H1 (cell line): ENCODE results near the gene P2RX7. TPM values are rescaled to one million over a fixed set of nuclear protein-coding genes. Genes with fewer than 3 reads are reported as not detected.

Experiments used
- CTCF ChIA-PET: fragments of 300-600 bp; sonication (Branson Sonifier 250); formaldehyde crosslinking; loops from one replicate; lab custom pipeline; 2021; ENCODE audit not compliant: partially characterized antibody; lab: Charles Lee
- POLR2A ChIA-PET: fragments of 300-600 bp; sonication (Branson Sonifier 250); formaldehyde crosslinking; loops from one replicate; lab custom pipeline; 2021; ENCODE audit warnings: inconsistent platforms; ENCODE audit not compliant: partially characterized antibody; lab: Charles Lee
- DNase-seq, 2 experiments: peaks; one replicate each; pipeline versions ENCODE4 v3.0.0 to v3.0.0-alpha.2; 2010 to 2022; ENCODE audit warnings: low spot score in 2 of 2, low read depth in 1 of 2, mixed read lengths in 1 of 2
- FAIRE-seq: peaks from 2 replicates; lab custom pipeline; 2011; peaks lifted over from hg19 to GRCh38; lab: Jason Lieb, UNC
- H2AFZ ChIP-seq: 2 replicates; pipeline ENCODE4 v1.8.1; 2012; ENCODE audit warnings: low read length, inconsistent platforms
- H2AK5ac ChIP-seq: 2 replicates; pipeline ENCODE4 v1.6.1; 2013; ENCODE audit warnings: low read depth, low read length
- H2BK120ac ChIP-seq: replicated peaks from 2 replicates; pipeline ENCODE3; 2013; ENCODE audit warnings: low read depth, low read length, inconsistent platforms
- H2BK12ac ChIP-seq: 2 replicates; pipeline ENCODE4 v1.6.1; 2013; ENCODE audit warnings: low read depth, low read length
- H2BK15ac ChIP-seq: 2 replicates; pipeline ENCODE4 v1.6.1; 2013; ENCODE audit warnings: low read length
- H2BK20ac ChIP-seq: 2 replicates; pipeline ENCODE4 v1.6.1; 2013; ENCODE audit warnings: low read length
- H2BK5ac ChIP-seq: 2 replicates; pipeline ENCODE4 v1.6.1; 2013; ENCODE audit warnings: low read depth, low read length
- H3K14ac ChIP-seq: 2 replicates; pipeline ENCODE4 v1.6.1; 2013; ENCODE audit warnings: inconsistent platforms; ENCODE audit not compliant: insufficient read length
- H3K18ac ChIP-seq: 2 replicates; pipeline ENCODE4 v1.6.1; 2013; ENCODE audit warnings: low read length; ENCODE audit errors: extremely low read depth
- H3K23ac ChIP-seq: 2 replicates; pipeline ENCODE4 v1.6.1; 2013; ENCODE audit warnings: inconsistent platforms; ENCODE audit not compliant: insufficient read length
- H3K23me2 ChIP-seq: 2 replicates; pipeline ENCODE4 v1.6.1; 2013; ENCODE audit warnings: low read depth, low read length
- H3K27ac ChIP-seq: 2 replicates; pipeline ENCODE4 v1.6.1; 2011; ENCODE audit warnings: low read depth, low read length, inconsistent platforms
- H3K27me3 ChIP-seq, 4 experiments: replicated peaks in 1 of 4; 1 replicate in 1 of 4; 2 replicates in 3 of 4; pipeline versions ENCODE4 v1.6.1 to v1.8.1; 2011 to 2013; ENCODE audit warnings: low read length in 3 of 4, mild to moderate bottlenecking in 3 of 4, inconsistent platforms in 2 of 4, mixed read lengths in 2 of 4, moderate library complexity in 1 of 4; ENCODE audit not compliant: control insufficient read depth in 3 of 4, insufficient read depth in 3 of 4; ENCODE audit errors: extremely low read depth in 1 of 4
- H3K36me3 ChIP-seq, 4 experiments: 2 replicates each; pipeline versions ENCODE4 v1.6.1 to v1.8.1; 2011 to 2013; ENCODE audit warnings: mild to moderate bottlenecking in 4 of 4, low read length in 3 of 4, moderate library complexity in 2 of 4, control low read depth in 1 of 4, inconsistent platforms in 1 of 4; ENCODE audit not compliant: insufficient read depth in 4 of 4, control insufficient read depth in 2 of 4
- H3K4ac ChIP-seq: replicated peaks from 2 replicates; pipeline ENCODE3; 2013; ENCODE audit warnings: low read length, low read depth, mixed read lengths, inconsistent platforms; ENCODE audit not compliant: insufficient read length
- H3K4me1 ChIP-seq, 4 experiments: replicated peaks in 1 of 4; 1 replicate in 1 of 4; 2 replicates in 3 of 4; pipeline versions ENCODE4 v1.6.1 to v1.8.1; 2011 to 2013; ENCODE audit warnings: low read length in 3 of 4, inconsistent platforms in 2 of 4, mixed read lengths in 1 of 4; ENCODE audit not compliant: insufficient read depth in 4 of 4, control insufficient read depth in 3 of 4
- H3K4me2 ChIP-seq, 2 experiments: 2 replicates each; pipeline versions ENCODE4 v1.6.1 to v1.8.1; 2011 to 2013; ENCODE audit warnings: low read depth in 2 of 2, low read length in 2 of 2, control low read depth in 1 of 2, inconsistent platforms in 1 of 2, mild to moderate bottlenecking in 1 of 2; ENCODE audit not compliant: insufficient read depth in 1 of 2
- H3K4me3 ChIP-seq, 4 experiments: fragments of 200-600, 300-600 bp in 1 of 4; sonication (generic), shearing (Covaris generic), sonication (Bioruptor Twin) in 1 of 4; 2 replicates each; pipeline versions ENCODE4 v1.5.1 to v1.8.1; 2011 to 2016; ENCODE audit warnings: low read length in 4 of 4, low read depth in 3 of 4, control low read depth in 2 of 4, inconsistent platforms in 2 of 4, mild to moderate bottlenecking in 2 of 4, mixed read lengths in 1 of 4, moderate library complexity in 1 of 4; ENCODE audit not compliant: insufficient read depth in 2 of 4; ENCODE audit errors: extremely low read depth in 1 of 4
- H3K56ac ChIP-seq: replicated peaks from 2 replicates; pipeline ENCODE3; 2013; ENCODE audit warnings: low read depth, mild to moderate bottlenecking, mixed read lengths, low read length, inconsistent platforms; ENCODE audit not compliant: insufficient read length
- H3K79me1 ChIP-seq: 2 replicates; pipeline ENCODE4 v1.6.1; 2013; ENCODE audit warnings: low read depth, low read length, control low read depth
- H3K79me2 ChIP-seq, 2 experiments: 2 replicates each; pipeline versions ENCODE4 v1.6.1 to v1.8.1; 2012 to 2013; ENCODE audit warnings: low read length in 2 of 2, mild to moderate bottlenecking in 2 of 2, inconsistent platforms in 1 of 2; ENCODE audit not compliant: insufficient read depth in 2 of 2, control insufficient read depth in 1 of 2
- H3K9ac ChIP-seq, 4 experiments: replicated peaks in 1 of 4; 1 replicate in 1 of 4; 2 replicates in 3 of 4; pipeline versions ENCODE4 v1.6.1 to v1.8.1; 2011 to 2013; ENCODE audit warnings: low read depth in 3 of 4, low read length in 3 of 4, control low read depth in 2 of 4, mild to moderate bottlenecking in 2 of 4, moderate library complexity in 2 of 4, inconsistent platforms in 1 of 4; ENCODE audit errors: extremely low read depth in 1 of 4
- H3K9me3 ChIP-seq, 2 experiments: 2 replicates each; pipeline versions ENCODE4 v1.6.1 to v1.8.1; 2012 to 2013; ENCODE audit warnings: mild to moderate bottlenecking in 2 of 2, moderate library complexity in 2 of 2, control low read depth in 1 of 2, inconsistent platforms in 1 of 2, low read depth in 1 of 2, low read length in 1 of 2, mixed read lengths in 1 of 2; ENCODE audit not compliant: insufficient read depth in 2 of 2
- H4K20me1 ChIP-seq, 2 experiments: replicated peaks in 1 of 2; 2 replicates each; pipeline versions ENCODE3 to v1.8.1; 2011 to 2013; ENCODE audit warnings: inconsistent platforms in 2 of 2, low read length in 2 of 2, mild to moderate bottlenecking in 1 of 2; ENCODE audit not compliant: insufficient read depth in 2 of 2, control insufficient read depth in 1 of 2
- H4K5ac ChIP-seq: 2 replicates; pipeline ENCODE4 v1.6.1; 2013; ENCODE audit warnings: low read length, low read depth, mixed read lengths, inconsistent platforms; ENCODE audit not compliant: insufficient read length
- H4K8ac ChIP-seq: 2 replicates; pipeline ENCODE4 v1.8.0; 2013; ENCODE audit warnings: mild to moderate bottlenecking, moderate library complexity, low read length, inconsistent platforms; ENCODE audit not compliant: insufficient read depth; ENCODE audit errors: extremely low read depth
- H4K91ac ChIP-seq: replicated peaks from 2 replicates; pipeline ENCODE3; 2013; ENCODE audit warnings: low read length, mixed read lengths, inconsistent platforms; ENCODE audit not compliant: insufficient read length
- CBX8 ChIP-seq: fragments of 300-800, 300-1000 bp; sonication (generic); IDR thresholded peaks from 2 replicates; pipeline ENCODE4 v1.7.1; 2016; ENCODE audit warnings: low read depth, low read length, borderline replicate concordance
- EZH2 ChIP-seq: fragments of 200-600 bp; sonication (generic); IDR thresholded peaks from 2 replicates; pipeline ENCODE4 v1.7.1; 2012; ENCODE audit warnings: low read depth, mild to moderate bottlenecking, moderate library complexity, low read length, inconsistent platforms; ENCODE audit not compliant: severe bottlenecking
- GABPA ChIP-seq: IDR thresholded peaks from 2 replicates; pipeline ENCODE4 v1.6.1; 2011; ENCODE audit warnings: mild to moderate bottlenecking, low read length, moderate library complexity, borderline replicate concordance; ENCODE audit not compliant: insufficient read depth
- HDAC2 ChIP-seq, 2 experiments: fragments of 300-600 bp in 1 of 2; sonication (generic) in 1 of 2; IDR thresholded peaks; 2 replicates each; pipeline ENCODE4 v1.6.1; 2011 to 2012; ENCODE audit warnings: low read depth in 2 of 2, low read length in 2 of 2, mild to moderate bottlenecking in 2 of 2, moderate library complexity in 2 of 2, borderline replicate concordance in 1 of 2, inconsistent platforms in 1 of 2
- KDM4A ChIP-seq: IDR thresholded peaks from one replicate; pipeline ENCODE4 v1.7.1; 2012; ENCODE audit warnings: low read depth, mild to moderate bottlenecking, moderate library complexity, low read length, inconsistent platforms; ENCODE audit not compliant: severe bottlenecking
- NANOG ChIP-seq: IDR thresholded peaks from 2 replicates; pipeline ENCODE4 v1.6.1; 2011; ENCODE audit warnings: low read length, low read depth, mild to moderate bottlenecking, inconsistent platforms; ENCODE audit not compliant: insufficient read depth, poor library complexity, severe bottlenecking
- POLR2AphosphoS5 ChIP-seq: IDR thresholded peaks from 2 replicates; pipeline ENCODE4 v1.6.1; 2011; ENCODE audit warnings: low read depth, low read length
- RAD21 ChIP-seq, 2 experiments: IDR thresholded peaks in 1 of 2; conservative IDR thresholded peaks in 1 of 2; 2 replicates each; pipeline ENCODE4 v1.6.1; 2011; ENCODE audit warnings: low read depth in 2 of 2, low read length in 2 of 2, improper control_type of control experiment in 1 of 2, inconsistent platforms in 1 of 2, mild to moderate bottlenecking in 1 of 2, moderate library complexity in 1 of 2
- SAP30 ChIP-seq: fragments of 300-600 bp; sonication (generic); IDR thresholded peaks from 2 replicates; pipeline ENCODE4 v1.7.1; 2012; ENCODE audit warnings: low read length, moderate library complexity, mild to moderate bottlenecking, inconsistent platforms; ENCODE audit not compliant: insufficient read depth, insufficient replicate concordance
- SIRT6 ChIP-seq: IDR thresholded peaks from one replicate; pipeline ENCODE4 v1.7.1; 2012; ENCODE audit warnings: low read length, inconsistent platforms
- SP1 ChIP-seq: IDR thresholded peaks from 2 replicates; pipeline ENCODE4 v1.6.1; 2011; ENCODE audit warnings: low read depth, low read length
- WGBS, 2 experiments: shearing (Covaris generic) in 1 of 2; methylation state at CpG; one replicate each; pipeline versions ENCODE4 v1.1.6 to v1.1.7; 2013 to 2015; ENCODE audit warnings: low lambda C conversion rate in 2 of 2, mixed read lengths in 2 of 2, inconsistent platforms in 1 of 2, low coverage in 1 of 2, missing lambda C conversion rate in 1 of 2; ENCODE audit not compliant: insufficient replicate concordance in 2 of 2, insufficient coverage in 1 of 2, insufficient read length in 1 of 2; ENCODE audit errors: extremely low coverage in 1 of 2, missing lambda C conversion rate in 1 of 2; 5-methylcytosine and 5-hydroxymethylcytosine counted together
- polyA plus RNA-seq, 7 experiments: library from polyadenylated mRNA; depleted of rRNA in 3 of 7; stranded (reverse) in 5 of 7; unstranded in 2 of 7; fragments of >200 nt in 5 of 7; fragments of 200-250 nt in 2 of 7; gene quantifications; 1 replicate in 5 of 7; 2 replicates in 1 of 7; 4 replicates in 1 of 7; pipeline versions ENCODE4 v1.2.1 to v1.2.3, GENCODE V29; 2011 to 2013; ENCODE audit warnings: missing spikeins in 2 of 7, mixed read lengths in 2 of 7
- total RNA-seq: library from RNA; stranded (reverse); fragmentation: NEBNext Ultra II Directional; extraction: Animal tissue kit (Norgen Biotek cat#: 25700); gene quantifications from 2 replicates; pipeline ENCODE4 v1.2.1, GENCODE V29; 2021

The P2RX7 gene
- total and polyA plus RNA-seq, 2 of the 8 experiments (the other 6 are each of a cell fraction or from before 2014, with no cell fraction given), result 0.38 to 0.56 TPM

- Histone ChIP-seq H4K8ac (no peak overlapping the region), H3K4me1 (no peaks in the 10 kb centered on the region), H3K18ac (no peak overlapping the region), H2BK120ac (no peak overlapping the region), H3K27ac (no peak overlapping the region), H2BK20ac (no peak overlapping the region), H3K9me3 (no peaks in the 10 kb centered on the region), H2AK5ac (no peak overlapping the region), H3K4me3 (no peak overlapping the region), H2AFZ (no peak overlapping the region), H4K5ac (no peak overlapping the region), H3K56ac (no peak overlapping the region), H3K23ac (no peak overlapping the region), H3K27me3 (no peaks in the 10 kb centered on the region), H2BK12ac (no peak overlapping the region), H3K36me3 (no peaks in the 10 kb centered on the region), H3K14ac (no peak overlapping the region), H3K79me2 (no peaks in the 10 kb centered on the region), H2BK5ac (no peak overlapping the region), H4K91ac (no peak overlapping the region), H2BK15ac (no peak overlapping the region), H3K23me2 (no peaks in the 10 kb centered on the region), H3K4ac (no peak overlapping the region), H3K9ac (no peak overlapping the region), H4K20me1 (no peaks in the 10 kb centered on the region), H3K79me1 (no peaks in the 10 kb centered on the region), H3K4me2 (no peak overlapping the region)
- POLR2A ChIA-PET, result interaction anchor here (0.6 kb wide), 1 partner anchor 573 kb away, joined by 3 read pairs; no protein-coding TSS in a partner anchor
- DNase-seq (no peak), FAIRE-seq (no peak)
- CTCF ChIA-PET, result interaction anchor here (0.5 to 1.6 kb wide), 3 partner anchors 10 to 225 kb away, joined by 3 read pairs; partner anchors contain the start of gene HNF1A
- 92% methylated on average over 11 of the region's 11 CpGs; no CpG with 5 or more reads in 1 of the 2 experiments for WGBS, 2 experiments
- TF ChIP-seq SIRT6 (no peak), KDM4A (no peak), SP1 (no peak), POLR2AphosphoS5 (no peak), NANOG (no peak), EZH2 (no peak), SAP30 (no peak), GABPA (no peak), HDAC2 (IDR thresholded peaks at IDR 0.05; ENCODE audit: borderline replicate concordance in 1 of 2, low read depth in 2 of 2, low read length in 2 of 2) (no peak), CBX8 (no peak), RAD21 (IDR thresholded peaks at IDR 0.05 in 1 of 2, conservative IDR thresholded peaks at IDR 0.05 in 1 of 2; ENCODE audit: low read depth in 2 of 2, low read length in 2 of 2) (no peak)
These were observed 70.8 kb downstream of the P2RX7 start for GRCh38 chr12:121203482-121203881.
